ENCODE data around the gene IL21.

IL21 gene

DNA sequence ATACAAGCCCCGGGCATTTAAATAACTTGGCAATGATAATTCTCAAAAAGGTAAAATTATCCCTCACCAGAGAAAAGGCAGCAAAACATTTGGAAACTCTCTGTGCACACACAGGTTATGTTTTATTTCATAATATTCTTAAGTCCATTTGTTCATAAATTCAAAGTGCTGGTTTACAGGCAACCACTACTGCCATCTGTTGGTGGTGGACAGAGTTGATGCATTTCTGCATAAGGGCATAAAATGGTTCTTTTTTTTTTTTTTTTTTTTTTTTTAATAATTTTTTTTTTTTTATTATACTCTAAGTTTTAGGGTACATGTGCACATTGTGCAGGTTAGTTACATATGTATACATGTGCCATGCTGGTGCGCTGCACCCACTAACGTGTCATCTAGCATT lies 31.5 kb upstream of the IL21 start:
- no peak overlapping the region for H3K4me3 ChIP-seq (ENCODE audit: low read depth, low read length)
- TF ChIP-seq, protein P1, sequence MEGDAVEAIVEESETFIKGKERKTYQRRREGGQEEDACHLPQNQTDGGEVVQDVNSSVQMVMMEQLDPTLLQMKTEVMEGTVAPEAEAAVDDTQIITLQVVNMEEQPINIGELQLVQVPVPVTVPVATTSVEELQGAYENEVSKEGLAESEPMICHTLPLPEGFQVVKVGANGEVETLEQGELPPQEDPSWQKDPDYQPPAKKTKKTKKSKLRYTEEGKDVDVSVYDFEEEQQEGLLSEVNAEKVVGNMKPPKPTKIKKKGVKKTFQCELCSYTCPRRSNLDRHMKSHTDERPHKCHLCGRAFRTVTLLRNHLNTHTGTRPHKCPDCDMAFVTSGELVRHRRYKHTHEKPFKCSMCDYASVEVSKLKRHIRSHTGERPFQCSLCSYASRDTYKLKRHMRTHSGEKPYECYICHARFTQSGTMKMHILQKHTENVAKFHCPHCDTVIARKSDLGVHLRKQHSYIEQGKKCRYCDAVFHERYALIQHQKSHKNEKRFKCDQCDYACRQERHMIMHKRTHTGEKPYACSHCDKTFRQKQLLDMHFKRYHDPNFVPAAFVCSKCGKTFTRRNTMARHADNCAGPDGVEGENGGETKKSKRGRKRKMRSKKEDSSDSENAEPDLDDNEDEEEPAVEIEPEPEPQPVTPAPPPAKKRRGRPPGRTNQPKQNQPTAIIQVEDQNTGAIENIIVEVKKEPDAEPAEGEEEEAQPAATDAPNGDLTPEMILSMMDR (IDR thresholded peaks at IDR 0.05; ENCODE audit: borderline replicate concordance, insufficient read depth, low read depth, low read length), result peak; percentile 54; the same call in 1 of the 2 replicates

DNA sequence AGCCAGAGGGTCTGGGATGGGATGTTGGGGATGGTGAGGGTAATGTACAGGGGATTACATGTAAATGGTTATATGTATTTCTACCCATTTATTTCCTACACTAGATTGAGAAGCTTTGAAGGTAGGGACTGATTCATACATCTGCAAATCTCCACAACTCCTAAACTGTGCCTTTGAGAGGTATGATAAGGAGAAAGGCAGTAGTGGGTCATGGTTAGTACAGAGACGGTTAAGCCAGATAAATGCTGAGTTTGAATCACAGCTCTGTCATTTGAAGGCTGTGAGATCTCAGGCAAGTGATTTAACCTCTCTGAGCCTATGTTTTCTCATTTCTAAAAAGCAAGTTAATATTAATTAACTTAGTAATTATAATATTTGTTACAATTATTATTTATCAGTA lies 29.3 kb upstream of the IL21 start:
- TF ChIP-seq, protein P1 (IDR thresholded peaks at IDR 0.05; ENCODE audit: borderline replicate concordance, insufficient read depth, low read depth, low read length), result no peak
- no peak overlapping the region for H3K4me3 ChIP-seq (ENCODE audit: low read depth, low read length)

DNA sequence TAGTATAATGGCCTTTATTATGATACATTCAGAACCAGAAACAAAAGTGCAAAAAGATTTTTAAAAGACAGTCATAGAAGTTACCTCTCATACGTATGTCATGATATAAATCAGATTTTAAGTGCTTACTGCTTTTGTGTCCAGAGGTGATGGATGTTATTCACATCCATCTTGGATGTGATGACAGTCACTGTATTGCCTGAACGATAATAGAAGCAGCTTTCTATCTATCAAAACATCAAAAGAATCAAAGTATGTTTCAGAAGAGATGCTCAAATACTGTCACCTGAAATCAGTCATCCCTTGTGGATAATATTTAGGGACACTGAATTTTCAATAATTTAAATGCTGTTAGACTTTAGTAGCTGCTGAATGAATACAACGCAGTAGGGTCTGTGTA lies 26.8 kb upstream of the IL21 start:
- no peak overlapping the region for H3K4me3 ChIP-seq (ENCODE audit: low read depth, low read length)
- TF ChIP-seq, protein P1 (IDR thresholded peaks at IDR 0.05; ENCODE audit: borderline replicate concordance, insufficient read depth, low read depth, low read length), result no peak

DNA sequence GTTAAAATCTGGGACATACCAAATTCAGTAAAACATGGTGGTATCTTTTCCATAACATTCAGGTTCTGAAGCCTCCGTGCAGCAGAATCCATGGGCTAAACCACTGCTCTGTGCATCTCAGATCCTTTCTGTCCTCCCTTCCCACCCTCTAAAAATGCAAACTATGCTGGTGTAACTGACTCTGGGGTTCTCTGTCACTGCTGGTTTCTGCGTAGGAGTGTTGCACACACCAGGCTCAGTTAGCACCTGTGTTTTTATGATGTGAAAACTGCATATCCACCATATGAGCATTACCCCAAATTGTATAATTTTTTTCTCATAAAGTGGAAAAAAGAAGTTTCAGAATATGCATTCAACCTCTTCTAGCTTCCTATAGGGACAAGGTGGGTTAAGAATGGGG lies 22.4 kb upstream of the IL21 start:
- H3K4me3 ChIP-seq (ENCODE audit: low read depth, low read length), result no peak overlapping the region
- TF ChIP-seq, protein P1 (IDR thresholded peaks at IDR 0.05; ENCODE audit: borderline replicate concordance, insufficient read depth, low read depth, low read length), result no peak

DNA sequence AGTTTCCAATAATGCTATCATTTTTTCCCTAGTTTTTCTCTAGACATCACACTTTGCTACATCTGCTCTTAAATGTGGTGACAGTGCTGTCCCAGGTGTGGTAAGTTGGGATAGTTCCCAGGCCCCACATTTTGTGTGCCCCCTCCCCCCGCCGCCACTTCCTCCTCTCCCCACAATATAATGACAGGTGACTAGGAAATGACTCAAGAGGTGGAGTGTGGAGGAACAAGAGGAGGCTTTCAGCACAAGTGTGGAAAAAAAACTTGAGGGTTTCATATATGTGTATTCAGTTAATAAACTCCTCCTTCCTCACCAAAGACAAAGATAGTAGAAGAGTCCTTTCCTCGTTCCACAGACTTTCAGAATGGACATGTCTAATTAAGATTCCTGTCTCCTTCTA lies 18.3 kb upstream of the IL21 start:
- H3K4me3 ChIP-seq (ENCODE audit: low read depth, low read length), result no peak overlapping the region
- TF ChIP-seq, protein P1 (IDR thresholded peaks at IDR 0.05; ENCODE audit: borderline replicate concordance, insufficient read depth, low read depth, low read length), result no peak

DNA sequence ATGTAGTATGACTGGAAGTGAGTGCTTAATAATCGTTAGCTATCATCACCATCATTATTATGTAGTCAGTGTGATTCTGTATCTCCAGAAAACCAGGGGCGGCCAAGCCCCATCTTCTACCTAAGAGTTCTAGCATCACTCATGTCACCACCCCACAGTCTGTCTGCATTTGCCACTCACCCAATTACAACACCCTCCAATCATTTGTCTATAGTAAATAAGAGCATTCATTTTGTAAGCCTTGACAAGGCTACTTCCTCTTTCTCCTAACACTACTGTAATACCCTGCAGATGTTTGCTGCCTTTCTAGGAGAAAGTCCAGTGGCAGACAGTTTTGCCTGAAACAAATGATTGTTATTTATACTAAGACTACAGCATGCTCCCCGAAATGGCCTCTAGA lies 15.8 kb upstream of the IL21 start:
- TF ChIP-seq, protein P1 (IDR thresholded peaks at IDR 0.05; ENCODE audit: borderline replicate concordance, insufficient read depth, low read depth, low read length), result no peak
- H3K4me3 ChIP-seq (ENCODE audit: low read depth, low read length), result no peak overlapping the region

DNA sequence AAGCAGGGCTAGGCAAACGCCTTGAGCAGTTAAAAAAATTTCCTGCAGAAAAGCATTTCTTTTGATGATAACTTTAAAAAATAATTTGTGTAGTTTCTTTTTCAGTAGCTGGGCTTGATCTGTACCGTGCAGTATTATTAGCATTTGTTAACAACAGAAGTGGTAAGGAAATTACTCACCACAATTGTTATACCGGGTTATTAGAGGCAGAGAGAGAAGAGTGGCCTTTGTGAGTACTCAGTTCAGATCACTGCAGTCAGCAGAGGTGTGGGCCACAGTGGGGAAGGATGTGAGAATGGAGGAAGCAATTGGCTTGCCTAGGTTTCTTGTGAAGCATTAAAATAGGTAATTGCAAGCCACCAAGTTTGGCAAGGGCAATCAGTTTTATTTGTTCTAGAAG lies 14.3 kb upstream of the IL21 start:
- no peak overlapping the region for H3K4me3 ChIP-seq (ENCODE audit: low read depth, low read length)
- TF ChIP-seq, protein P1 (IDR thresholded peaks at IDR 0.05; ENCODE audit: borderline replicate concordance, insufficient read depth, low read depth, low read length), result no peak
